CD14-positive monocyte (primary cell): Measurements from ENCODE around the gene ZDHHC19. TPM values are rescaled to one million over a fixed set of nuclear protein-coding genes. Genes with fewer than 3 reads are reported as not detected.
A peak's percentile ranks its signal among the peaks of the same experiment; 100 is the strongest.

Experiments used
- DNase-seq, 3 donors: peaks; one replicate each; pipeline ENCODE4 v3.0.0-alpha.2; 2011 to 2022
- H2AFZ ChIP-seq: 2 replicates; pipeline ENCODE4 v1.6.0; 2012; ENCODE audit warnings: mild to moderate bottlenecking, low read depth, low read length, inconsistent platforms; ENCODE audit not compliant: insufficient read depth, poor library complexity, severe bottlenecking
- H3K27ac ChIP-seq, 2 donors: 1 replicate in 1 of 2; 2 replicates in 1 of 2; pipeline ENCODE4 v1.5.1; 2012 to 2013; ENCODE audit warnings: low read length in 2 of 2, control low read depth in 1 of 2, inconsistent platforms in 1 of 2, low read depth in 1 of 2, mild to moderate bottlenecking in 1 of 2
- H3K27me3 ChIP-seq, 2 donors: one replicate each; pipeline versions ENCODE4 v1.6.0 to v1.6.1; 2011 to 2013; ENCODE audit warnings: low read length in 2 of 2; ENCODE audit not compliant: control insufficient read depth in 2 of 2, insufficient read depth in 2 of 2
- H3K36me3 ChIP-seq, 2 donors: replicated peaks in 1 of 2; 1 replicate in 1 of 2; 2 replicates in 1 of 2; pipeline versions ENCODE4 v1.5.1 to v1.6.1; 2012 to 2013; ENCODE audit warnings: low read length in 2 of 2, control low read depth in 1 of 2, inconsistent platforms in 1 of 2, mild to moderate bottlenecking in 1 of 2; ENCODE audit not compliant: insufficient read depth in 2 of 2, control insufficient read depth in 1 of 2
- H3K4me1 ChIP-seq, 2 donors: 1 replicate in 1 of 2; 2 replicates in 1 of 2; pipeline versions ENCODE4 v1.5.1 to v1.6.1; 2012 to 2013; ENCODE audit warnings: low read length in 2 of 2, control low read depth in 1 of 2, inconsistent platforms in 1 of 2, mild to moderate bottlenecking in 1 of 2, moderate library complexity in 1 of 2; ENCODE audit not compliant: insufficient read depth in 2 of 2, control insufficient read depth in 1 of 2
- H3K4me2 ChIP-seq: replicated peaks from 2 replicates; pipeline ENCODE3; 2012; ENCODE audit warnings: low read length, moderate library complexity, mild to moderate bottlenecking; ENCODE audit not compliant: poor library complexity, severe bottlenecking; ENCODE audit errors: extremely low read depth
- H3K4me3 ChIP-seq, 3 experiments: fragments of 200-600 bp in 1 of 3; sonication (generic) in 1 of 3; replicated peaks in 1 of 3; 1 replicate in 2 of 3; 2 replicates in 1 of 3; pipeline ENCODE4 v1.5.1; 2011 to 2013; ENCODE audit warnings: low read length in 3 of 3, mild to moderate bottlenecking in 3 of 3, control low read depth in 2 of 3, low read depth in 2 of 3, inconsistent platforms in 1 of 3, moderate library complexity in 1 of 3
- H3K79me2 ChIP-seq: 2 replicates; pipeline ENCODE4 v1.6.0; 2012; ENCODE audit warnings: mild to moderate bottlenecking, control low read depth, inconsistent platforms, low read length, moderate library complexity; ENCODE audit not compliant: insufficient read depth
- H3K9ac ChIP-seq: 2 replicates; pipeline ENCODE4 v1.6.0; 2017; ENCODE audit warnings: low read length, mild to moderate bottlenecking; ENCODE audit not compliant: insufficient read depth, poor library complexity, severe bottlenecking
- H3K9me3 ChIP-seq, 2 donors: replicated peaks in 1 of 2; 1 replicate in 1 of 2; 2 replicates in 1 of 2; pipeline versions ENCODE4 v1.5.1 to v1.6.1; 2012 to 2013; ENCODE audit warnings: low read length in 2 of 2, control low read depth in 1 of 2; ENCODE audit not compliant: control insufficient read depth in 1 of 2, insufficient read depth in 1 of 2
- H4K20me1 ChIP-seq: 2 replicates; pipeline ENCODE4 v1.6.0; 2012; ENCODE audit warnings: mild to moderate bottlenecking, low read length, control low read depth, moderate library complexity; ENCODE audit not compliant: insufficient read depth
- H3K27ac Mint-ChIP-seq, 7 donors: one replicate each; pipeline ENCODE4 v1.8.0; 2020; ENCODE audit warnings: mild to moderate bottlenecking in 7 of 7, mixed read lengths in 7 of 7, moderate library complexity in 6 of 7, inconsistent platforms in 2 of 7
- H3K27me3 Mint-ChIP-seq, 3 donors: one replicate each; pipeline ENCODE4 v1.8.0; 2021 to 2022; ENCODE audit warnings: low read depth in 3 of 3, mild to moderate bottlenecking in 3 of 3, mixed read lengths in 3 of 3, moderate library complexity in 3 of 3, inconsistent platforms in 1 of 3
- H3K36me3 Mint-ChIP-seq, 2 donors: one replicate each; pipeline ENCODE4 v1.8.0; 2020; ENCODE audit warnings: mixed read lengths in 2 of 2, inconsistent platforms in 1 of 2, mild to moderate bottlenecking in 1 of 2
- H3K4me1 Mint-ChIP-seq: one replicate; pipeline ENCODE4 v1.8.0; 2020; ENCODE audit warnings: mild to moderate bottlenecking, mixed read lengths
- H3K4me3 Mint-ChIP-seq, 2 donors: one replicate each; pipeline ENCODE4 v1.8.0; 2020; ENCODE audit warnings: mild to moderate bottlenecking in 2 of 2, mixed read lengths in 2 of 2, moderate library complexity in 1 of 2
- H3K9me3 Mint-ChIP-seq, 7 donors: one replicate each; pipeline ENCODE4 v1.8.0; 2020 to 2022; ENCODE audit warnings: mixed read lengths in 7 of 7, mild to moderate bottlenecking in 6 of 7, moderate library complexity in 6 of 7, inconsistent platforms in 2 of 7
- WGBS: methylation state at CpG from one replicate; pipeline ENCODE4 v1.1.5; 2013; ENCODE audit warnings: missing lambda C conversion rate; ENCODE audit not compliant: insufficient coverage; 5-methylcytosine and 5-hydroxymethylcytosine counted together
- intact Hi-C, 2 donors: fragments of 100-400 bp; cut with micrococcal nuclease; formaldehyde crosslinking; loops; one replicate each; pipeline versions ENCODE4 v1.15.0 to v1.15.1; 2023
- polyA plus RNA-seq, 3 donors: library from polyadenylated mRNA; depleted of rRNA in 1 of 3; unstranded in 2 of 3; stranded (reverse) in 1 of 3; fragments of 300-500 nt in 2 of 3; fragments of >200 nt in 1 of 3; fragmentation: Illumina TruSeq in 2 of 3; gene quantifications; 1 replicate in 2 of 3; 2 replicates in 1 of 3; pipeline ENCODE4 v1.2.3, GENCODE V29; 2012 to 2021
- TF ChIP-seq, protein P1 (sequence below): fragments of 200-600 bp; IDR thresholded peaks from one replicate; pipeline ENCODE4 v1.8.0; 2022; ENCODE audit warnings: antibody characterized with exemption, mild to moderate bottlenecking

The ZDHHC19 gene
- polyA plus RNA-seq, 3 donors: not detected

DNA sequence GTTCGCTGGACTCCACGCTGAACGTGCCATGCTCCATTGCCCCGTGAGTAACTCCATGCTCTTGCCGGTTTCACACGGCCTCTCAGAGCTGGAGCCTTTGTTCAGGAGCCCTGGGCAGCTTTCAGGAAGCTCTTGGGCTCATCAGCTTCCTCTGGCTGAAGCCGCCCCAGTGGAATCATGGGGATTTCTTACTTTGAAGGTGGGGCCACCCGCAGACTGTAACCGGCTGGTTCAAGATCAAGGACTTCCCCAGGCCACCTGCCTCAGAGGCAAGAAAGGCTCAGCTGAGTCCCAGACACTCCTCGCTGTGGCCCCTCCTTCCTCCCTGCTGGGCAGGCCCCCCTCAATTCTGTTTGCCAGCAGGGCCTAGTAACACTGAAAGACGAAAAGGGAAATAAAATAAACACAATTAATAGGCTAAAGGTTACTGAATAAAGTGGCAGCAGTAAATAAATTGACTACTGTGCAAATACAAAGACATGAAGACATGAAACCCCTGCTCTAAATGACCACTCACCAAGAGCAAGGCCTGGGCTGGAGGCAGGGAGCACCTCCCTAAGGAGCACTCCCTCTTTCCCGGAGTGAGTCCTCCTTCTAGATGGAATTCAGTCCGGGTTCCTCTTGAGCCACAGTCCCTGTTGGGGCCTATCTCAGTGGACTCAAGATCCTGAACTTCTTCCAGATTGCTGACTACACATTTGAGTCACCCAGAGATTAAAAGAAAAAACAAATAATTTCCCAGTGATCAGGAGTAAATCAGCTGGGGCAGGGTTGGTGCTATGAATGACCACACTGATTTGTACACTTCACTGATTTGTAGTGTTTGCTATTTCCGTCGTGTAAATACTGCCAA is 51.0 kb downstream of the ZDHHC19 start:
- Mint-ChIP-seq H3K27ac (peak overlapping the region; percentile 85 to 96 (median 93)), H3K36me3 (no peaks in the 10 kb centered on the region), H3K9me3 (no peaks in the 10 kb centered on the region), H3K27me3 (no peaks in the 10 kb centered on the region), H3K4me1 (peaks cover 17% of the 10 kb centered on the region), H3K4me3 (peak overlapping the region; percentile 64 to 84)
- H3K9me3 ChIP-seq: no peaks in the 10 kb centered on the region
- no peaks in the 10 kb centered on the region for H3K36me3 ChIP-seq
- peak overlapping the region; percentile 44 for H3K9ac ChIP-seq
- peaks cover 7% of the 10 kb centered on the region for H3K79me2 ChIP-seq
- H3K4me1 ChIP-seq: peaks cover 32 to 36% of the 10 kb centered on the region in 2 donors
- no peaks in the 10 kb centered on the region for H4K20me1 ChIP-seq
- TF ChIP-seq, protein P1, sequence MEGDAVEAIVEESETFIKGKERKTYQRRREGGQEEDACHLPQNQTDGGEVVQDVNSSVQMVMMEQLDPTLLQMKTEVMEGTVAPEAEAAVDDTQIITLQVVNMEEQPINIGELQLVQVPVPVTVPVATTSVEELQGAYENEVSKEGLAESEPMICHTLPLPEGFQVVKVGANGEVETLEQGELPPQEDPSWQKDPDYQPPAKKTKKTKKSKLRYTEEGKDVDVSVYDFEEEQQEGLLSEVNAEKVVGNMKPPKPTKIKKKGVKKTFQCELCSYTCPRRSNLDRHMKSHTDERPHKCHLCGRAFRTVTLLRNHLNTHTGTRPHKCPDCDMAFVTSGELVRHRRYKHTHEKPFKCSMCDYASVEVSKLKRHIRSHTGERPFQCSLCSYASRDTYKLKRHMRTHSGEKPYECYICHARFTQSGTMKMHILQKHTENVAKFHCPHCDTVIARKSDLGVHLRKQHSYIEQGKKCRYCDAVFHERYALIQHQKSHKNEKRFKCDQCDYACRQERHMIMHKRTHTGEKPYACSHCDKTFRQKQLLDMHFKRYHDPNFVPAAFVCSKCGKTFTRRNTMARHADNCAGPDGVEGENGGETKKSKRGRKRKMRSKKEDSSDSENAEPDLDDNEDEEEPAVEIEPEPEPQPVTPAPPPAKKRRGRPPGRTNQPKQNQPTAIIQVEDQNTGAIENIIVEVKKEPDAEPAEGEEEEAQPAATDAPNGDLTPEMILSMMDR: no peak
- peak; percentile 64 to 82 (median 74) for DNase-seq
- H3K27ac ChIP-seq: peak overlapping the region; percentile 74 to 81
- peak overlapping the region; percentile 64 for H2AFZ ChIP-seq
- H3K4me2 ChIP-seq: peak overlapping the region; percentile 51
- H3K27me3 ChIP-seq: no peaks in the 10 kb centered on the region
- 26% methylated on average over 11 of the region's 15 CpGs for WGBS
- intact Hi-C loops: loop anchor here in 1 of 2 donors (5.0 kb wide), 1 partner anchor 32 kb away; no protein-coding TSS in a partner anchor
- H3K4me3 ChIP-seq: peak overlapping the region in 1 of 3 experiments; percentile 4

DNA sequence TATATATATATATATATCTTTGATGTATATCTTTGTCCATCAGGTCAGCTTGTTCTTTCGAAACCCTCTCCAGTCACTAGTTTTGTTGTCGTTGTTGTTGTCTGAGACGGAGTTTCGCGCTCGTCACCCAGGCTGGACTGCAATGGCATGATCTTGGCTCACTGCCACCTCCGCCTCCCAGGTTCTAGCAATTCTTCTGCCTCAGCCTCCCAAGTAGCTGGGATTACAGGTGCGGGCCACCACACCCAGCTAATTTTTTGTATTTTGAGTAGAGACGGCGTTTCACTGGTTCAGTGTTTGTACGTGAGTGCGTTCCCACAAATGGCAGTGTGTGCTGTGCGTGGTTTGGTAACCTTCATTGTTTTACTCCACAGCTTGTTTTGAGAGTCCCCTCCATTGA is 51.7 kb downstream of the ZDHHC19 start:
- Histone ChIP-seq H3K27me3 (no peaks in the 10 kb centered on the region), H3K4me1 (peaks cover 29 to 32% of the 10 kb centered on the region in 2 donors), H3K36me3 (no peaks in the 10 kb centered on the region), H3K4me3 (peak overlapping the region in 1 of 3 experiments; percentile 4), H3K9ac (peak overlapping the region; percentile 44), H3K4me2 (peak overlapping the region; percentile 51), H4K20me1 (no peaks in the 10 kb centered on the region), H3K27ac (peak overlapping the region; percentile 74 to 81), H3K9me3 (no peaks in the 10 kb centered on the region), H3K79me2 (peaks cover 6% of the 10 kb centered on the region), H2AFZ (peak overlapping the region; percentile 64)
- Mint-ChIP-seq H3K36me3 (no peaks in the 10 kb centered on the region), H3K9me3 (no peaks in the 10 kb centered on the region), H3K27me3 (no peaks in the 10 kb centered on the region), H3K4me3 (peak overlapping the region; percentile 64 to 84), H3K27ac (peak overlapping the region; percentile 85 to 96 (median 93)), H3K4me1 (peaks cover 22% of the 10 kb centered on the region)
- intact Hi-C loops: loop anchor here in 1 of 2 donors (5.0 kb wide), 1 partner anchor 33 kb away; no protein-coding TSS in a partner anchor
- no peak for DNase-seq
- TF ChIP-seq, protein P1: no peak
- 81% methylated on average over 9 of the region's 13 CpGs for WGBS
